ENCODE data around the gene CYP4B1.

DNA sequence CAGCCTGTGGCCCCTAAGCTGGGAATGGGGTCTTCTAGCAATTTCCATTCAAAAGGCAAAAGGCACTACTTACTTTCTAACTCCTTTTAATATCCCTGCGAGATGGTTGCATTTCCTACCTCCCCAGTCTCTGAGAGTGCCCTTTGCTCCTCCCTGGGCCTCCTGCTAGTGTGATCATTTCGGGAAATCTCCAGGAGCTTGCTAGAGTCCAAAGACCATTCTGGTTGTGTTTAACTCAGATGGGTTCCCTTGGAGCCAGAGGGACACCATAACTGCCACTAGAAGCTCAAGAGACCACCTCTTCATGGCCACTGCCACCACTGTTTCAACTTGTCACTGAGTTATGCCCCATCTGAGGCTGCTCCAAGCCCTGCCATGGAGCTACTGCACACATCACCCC lies 34.4 kb upstream of the CYP4B1 start:
- TF ChIP-seq, protein P1, sequence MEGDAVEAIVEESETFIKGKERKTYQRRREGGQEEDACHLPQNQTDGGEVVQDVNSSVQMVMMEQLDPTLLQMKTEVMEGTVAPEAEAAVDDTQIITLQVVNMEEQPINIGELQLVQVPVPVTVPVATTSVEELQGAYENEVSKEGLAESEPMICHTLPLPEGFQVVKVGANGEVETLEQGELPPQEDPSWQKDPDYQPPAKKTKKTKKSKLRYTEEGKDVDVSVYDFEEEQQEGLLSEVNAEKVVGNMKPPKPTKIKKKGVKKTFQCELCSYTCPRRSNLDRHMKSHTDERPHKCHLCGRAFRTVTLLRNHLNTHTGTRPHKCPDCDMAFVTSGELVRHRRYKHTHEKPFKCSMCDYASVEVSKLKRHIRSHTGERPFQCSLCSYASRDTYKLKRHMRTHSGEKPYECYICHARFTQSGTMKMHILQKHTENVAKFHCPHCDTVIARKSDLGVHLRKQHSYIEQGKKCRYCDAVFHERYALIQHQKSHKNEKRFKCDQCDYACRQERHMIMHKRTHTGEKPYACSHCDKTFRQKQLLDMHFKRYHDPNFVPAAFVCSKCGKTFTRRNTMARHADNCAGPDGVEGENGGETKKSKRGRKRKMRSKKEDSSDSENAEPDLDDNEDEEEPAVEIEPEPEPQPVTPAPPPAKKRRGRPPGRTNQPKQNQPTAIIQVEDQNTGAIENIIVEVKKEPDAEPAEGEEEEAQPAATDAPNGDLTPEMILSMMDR (conservative IDR thresholded peaks at IDR 0.05): no peak
- no peak for TF ChIP-seq EZH2 (IDR thresholded peaks at IDR 0.05; ENCODE audit: low read depth)

Data from PC-9 (cell line).